HG02970 (cell line): ENCODE data around the gene TRAP1.
"Not testable (repeated sequence)": the region's sequence is repeated elsewhere in the genome, so short reads cannot be mapped to it uniquely, and the experiment has no call there.

Source experiments
- ATAC-seq: cut with Tn5 transposase; IDR thresholded peaks from one replicate; pipeline ENCODE4 v1.9.1; 2021; ENCODE audit warnings: mild to moderate bottlenecking, moderate library complexity, moderate number of reproducible peaks; ENCODE audit not compliant: unreplicated experiment, low FRiP score

Gene TRAP1

GRCh38 chr16:3618769-3619141 is 98.6 kb downstream of the TRAP1 start:
- ATAC-seq = no peak

DNA sequence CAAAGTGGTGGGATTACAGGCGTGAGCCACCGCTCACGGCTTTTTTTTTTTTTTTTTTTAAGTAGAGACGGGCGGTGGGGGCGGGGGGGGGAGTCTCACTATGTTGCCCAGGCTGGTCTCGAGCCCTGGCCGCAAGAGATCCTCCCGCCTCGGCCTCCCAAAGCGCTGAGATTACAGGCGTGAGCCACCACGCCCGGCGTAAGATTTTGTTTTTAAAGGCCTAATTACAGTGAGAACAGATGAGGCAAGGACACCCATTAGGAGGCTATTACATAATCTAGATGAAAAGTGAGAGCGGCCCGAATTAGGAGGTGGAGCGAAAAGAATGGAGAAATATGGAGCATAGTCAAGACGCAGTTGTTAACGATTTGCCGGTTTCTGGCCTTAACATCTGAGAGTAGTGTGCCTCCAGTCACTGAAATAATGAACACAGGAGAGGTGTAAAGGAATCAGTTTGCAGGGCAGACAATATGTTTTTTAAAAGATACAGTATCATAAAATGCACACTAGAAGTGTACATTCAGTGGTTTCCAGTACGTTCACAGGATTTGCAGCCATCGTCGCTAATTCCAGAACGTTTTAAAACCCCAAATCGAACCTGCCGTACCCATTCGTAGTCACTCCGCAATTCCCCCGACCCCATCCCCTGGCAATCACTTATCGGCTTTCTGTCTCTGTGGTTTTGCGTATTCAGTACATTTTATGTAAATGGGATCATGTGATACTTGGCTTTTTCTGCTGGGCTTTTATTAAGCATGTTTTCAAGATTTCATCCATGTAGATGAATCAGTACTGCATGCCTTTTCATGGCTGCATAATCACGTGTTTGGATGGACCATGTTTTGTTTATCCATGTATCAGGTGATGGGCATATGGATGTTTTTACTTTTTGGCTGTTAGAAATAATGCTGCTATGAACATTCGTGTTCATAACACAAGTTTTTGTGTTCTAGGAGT is 104.5 kb downstream of the TRAP1 start:
- no peak for ATAC-seq

GRCh38 chr16:3611146-3611975 is 106.0 kb downstream of the TRAP1 start, which contains the start of gene SLX4:
SLX4 (minus strand) TSS chr16:3611606; CDS start chr16:3608964, 2,642 bp downstream.
- ATAC-seq = peak; percentile 86

DNA sequence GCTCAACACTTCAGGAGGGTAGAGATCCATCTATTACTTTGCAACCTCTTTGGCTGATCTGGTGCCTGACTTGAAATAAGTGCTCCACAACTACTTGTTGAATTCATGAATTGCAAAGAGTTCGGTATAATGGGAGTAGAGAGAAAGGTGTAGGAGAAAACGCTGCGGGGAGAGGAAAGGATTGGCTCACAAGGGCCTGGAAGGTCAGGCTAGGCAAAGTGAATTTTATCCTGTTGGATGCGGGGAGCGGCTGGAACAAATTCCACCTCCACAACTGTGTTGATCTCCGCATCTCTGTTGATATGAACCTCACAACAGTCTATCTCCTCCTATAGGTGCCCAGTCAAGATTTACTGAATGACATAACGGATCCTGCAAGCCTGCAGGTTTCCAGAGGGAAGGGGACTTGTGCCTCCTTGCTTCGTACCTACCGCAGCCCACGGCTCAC is 106.6 kb downstream of the TRAP1 start:
- no peak for ATAC-seq

GRCh38 chr16:3609895-3610697 is 107.2 kb downstream of the TRAP1 start:
- ATAC-seq = no peak

- not testable (repeated sequence) for ATAC-seq
Observed at GRCh38 chr16:3608976-3609375, 108.3 kb downstream of the TRAP1 start.

GRCh38 chr16:3608069-3608468 is 109.3 kb downstream of the TRAP1 start:
- no peak for ATAC-seq
